ENCODE data around the gene TMPRSS7.

DNA sequence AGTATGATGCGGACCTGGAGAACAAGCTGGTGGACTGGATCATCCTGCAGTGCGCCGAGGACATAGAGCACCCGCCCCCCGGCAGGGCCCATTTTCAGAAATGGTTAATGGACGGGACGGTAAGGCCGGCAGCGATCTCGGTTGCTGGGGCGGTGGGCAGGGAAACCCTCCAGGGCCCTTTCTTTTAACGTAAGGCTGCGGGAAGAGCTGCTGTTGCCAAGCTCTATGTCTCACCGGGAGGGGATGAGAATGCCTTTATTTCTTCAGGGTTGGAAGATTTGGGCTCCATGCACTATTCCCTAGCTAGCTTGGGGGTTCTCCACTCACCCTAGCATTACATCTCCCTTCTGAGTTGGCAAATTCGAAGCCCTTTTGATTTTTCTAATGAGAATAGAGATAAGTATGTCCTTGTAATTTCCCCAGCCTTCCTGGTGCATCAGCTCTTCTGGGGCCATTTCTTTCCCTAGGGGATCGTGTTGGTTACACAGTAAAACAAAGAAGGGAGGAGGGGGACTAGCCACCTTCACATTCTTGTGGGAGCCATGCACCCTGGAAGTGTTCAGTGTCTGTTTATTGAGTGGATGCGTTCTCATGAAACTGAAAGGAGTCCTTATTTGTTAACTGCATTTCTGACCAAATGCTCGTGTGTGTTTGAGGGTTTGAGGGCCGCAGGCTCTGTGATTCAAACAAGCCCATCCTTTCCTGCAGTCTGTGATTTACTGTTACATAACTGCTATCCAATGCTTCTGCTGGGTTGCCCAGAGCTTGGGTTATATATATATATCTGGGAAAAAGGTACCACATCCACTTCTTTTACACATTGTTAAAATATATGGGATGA is 34.8 kb upstream of the TMPRSS7 start:
- TF ChIP-seq CTCF (IDR thresholded peaks at IDR 0.05) (no peak), EP300 (IDR thresholded peaks at IDR 0.05) (no peak), POLR2AphosphoS5 (IDR thresholded peaks at IDR 0.05) (no peak)

Measured in esophagus muscularis mucosa (tissue), 4 donors.